Astrocyte (in vitro differentiated cells and primary cell): ENCODE data around the gene ADAM8. TPM values are rescaled to one million over a fixed set of nuclear protein-coding genes. Genes with fewer than 3 reads are reported as not detected.

Source experiments
- DNase-seq: peaks from one replicate; pipeline ENCODE4 v3.0.0-alpha.2; 2010; ENCODE audit warnings: low read depth
- FAIRE-seq: peaks from 2 replicates; lab custom pipeline; 2011; peaks lifted over from hg19 to GRCh38; lab: Jason Lieb, UNC
- H2AFZ ChIP-seq: 2 replicates; pipeline ENCODE4 v1.6.0; 2012; ENCODE audit warnings: low read depth, low read length, inconsistent platforms
- H3K27ac ChIP-seq: 2 replicates; pipeline ENCODE4 v1.5.1; 2011; ENCODE audit warnings: low read depth, low read length, inconsistent platforms
- H3K27me3 ChIP-seq: 2 replicates; pipeline ENCODE4 v1.6.0; 2011; ENCODE audit warnings: low read length, inconsistent platforms; ENCODE audit not compliant: insufficient read depth
- H3K36me3 ChIP-seq: 2 replicates; pipeline ENCODE4 v1.5.1; 2011; ENCODE audit warnings: low read length, inconsistent platforms; ENCODE audit not compliant: insufficient read depth
- H3K4me1 ChIP-seq: 2 replicates; pipeline ENCODE4 v1.5.1; 2011; ENCODE audit warnings: low read length, inconsistent platforms; ENCODE audit not compliant: insufficient read depth
- H3K4me2 ChIP-seq: 2 replicates; pipeline ENCODE4 v1.6.0; 2012; ENCODE audit warnings: low read length, inconsistent platforms
- H3K4me3 ChIP-seq: 2 replicates; pipeline ENCODE4 v1.5.1; 2011; ENCODE audit warnings: low read depth, mild to moderate bottlenecking, low read length, inconsistent platforms; ENCODE audit not compliant: insufficient read depth
- H3K79me2 ChIP-seq: 2 replicates; pipeline ENCODE4 v1.6.0; 2012; ENCODE audit warnings: mild to moderate bottlenecking, low read length, inconsistent platforms; ENCODE audit not compliant: insufficient read depth
- H3K9ac ChIP-seq: 2 replicates; pipeline ENCODE4 v1.6.0; 2012; ENCODE audit warnings: mild to moderate bottlenecking, low read length, inconsistent platforms
- H3K9me3 ChIP-seq: 2 replicates; pipeline ENCODE4 v1.5.1; 2012; ENCODE audit warnings: low read depth, mild to moderate bottlenecking, low read length, inconsistent platforms; ENCODE audit not compliant: insufficient read depth
- H4K20me1 ChIP-seq: 2 replicates; pipeline ENCODE4 v1.6.0; 2012; ENCODE audit warnings: low read length, inconsistent platforms; ENCODE audit not compliant: insufficient read depth
- H3K27ac Mint-ChIP-seq: one replicate; pipeline ENCODE4 v1.8.0; 2021; ENCODE audit warnings: mild to moderate bottlenecking, mixed read lengths; ENCODE audit not compliant: unreplicated experiment
- H3K27me3 Mint-ChIP-seq: one replicate; pipeline ENCODE4 v1.8.0; 2021; ENCODE audit warnings: low read depth, mixed read lengths; ENCODE audit not compliant: unreplicated experiment
- H3K36me3 Mint-ChIP-seq: one replicate; pipeline ENCODE4 v1.8.0; 2021; ENCODE audit warnings: low read depth, mixed read lengths; ENCODE audit not compliant: unreplicated experiment
- H3K4me1 Mint-ChIP-seq: one replicate; pipeline ENCODE4 v1.8.0; 2021; ENCODE audit warnings: low read depth, mixed read lengths; ENCODE audit not compliant: unreplicated experiment
- H3K4me3 Mint-ChIP-seq: one replicate; pipeline ENCODE4 v1.8.0; 2021; ENCODE audit warnings: mild to moderate bottlenecking, moderate library complexity, mixed read lengths; ENCODE audit not compliant: unreplicated experiment
- H3K9me3 Mint-ChIP-seq: one replicate; pipeline ENCODE4 v1.8.0; 2021; ENCODE audit warnings: mild to moderate bottlenecking, mixed read lengths; ENCODE audit not compliant: unreplicated experiment
- CTCF ChIP-seq: IDR thresholded peaks from 2 replicates; pipeline ENCODE4 v1.5.1; 2011; ENCODE audit warnings: low read depth, mild to moderate bottlenecking, inconsistent platforms, low read length, moderate library complexity; ENCODE audit not compliant: insufficient read depth
- EZH2 ChIP-seq: IDR thresholded peaks from 2 replicates; pipeline ENCODE4 v1.6.1; 2012; ENCODE audit warnings: mild to moderate bottlenecking, low read length, inconsistent platforms; ENCODE audit not compliant: insufficient read depth
- total RNA-seq: library from RNA; stranded (reverse); gene quantifications from 2 replicates; pipeline ENCODE4 v1.2.1, GENCODE V29; 2021

Gene ADAM8
- total RNA-seq, 1 donor from 2014 or later, result 4.6 TPM

GRCh38 chr10:133308421-133309099 lies 31.9 kb upstream of the ADAM8 start, which contains the start of the genes TUBGCP2 and ZNF511:
Gene TUBGCP2 (minus strand): TSS chr10:133308872. CDS start chr10:133302941, 5,931 bp downstream.
Gene ZNF511 (plus strand): TSS chr10:133308914. CDS start chr10:133308944, 30 bp downstream.
- H3K36me3 ChIP-seq, result no peaks in the 10 kb centered on the region
- peaks cover 15% of the 10 kb centered on the region for H3K4me1 ChIP-seq
- TF ChIP-seq CTCF (no peak), EZH2 (no peak)
- H3K4me1 Mint-ChIP-seq, result peaks cover 15% of the 10 kb centered on the region
- H3K27me3 Mint-ChIP-seq, result no peaks in the 10 kb centered on the region
- peak within 1 kb of the TSS; percentile 97 for H3K9ac ChIP-seq
- H3K36me3 Mint-ChIP-seq, result peaks cover 3% of the 10 kb centered on the region
- FAIRE-seq (no peak), DNase-seq (peak; percentile 70)
- peak within 1 kb of the TSS; percentile 100 for H3K27ac Mint-ChIP-seq
- peak within 1 kb of the TSS; percentile 90 for H2AFZ ChIP-seq
- peaks cover 54% of the 10 kb centered on the region for H4K20me1 ChIP-seq
- H3K4me2 ChIP-seq, result peak within 1 kb of the TSS; percentile 92
- H3K27me3 ChIP-seq, result no peaks in the 10 kb centered on the region
- no peaks in the 10 kb centered on the region for H3K9me3 Mint-ChIP-seq
- H3K9me3 ChIP-seq, result no peaks in the 10 kb centered on the region
- peak within 1 kb of the TSS; percentile 99 for H3K4me3 Mint-ChIP-seq
- H3K27ac ChIP-seq, result peak within 1 kb of the TSS; percentile 87
- peak within 1 kb of the TSS; percentile 88 for H3K4me3 ChIP-seq
- H3K79me2 ChIP-seq, result peaks cover 49% of the 10 kb centered on the region

- Mint-ChIP-seq H3K4me3 (peak overlapping the region; percentile 99), H3K27me3 (no peaks in the 10 kb centered on the region), H3K36me3 (peaks cover 3% of the 10 kb centered on the region), H3K9me3 (no peaks in the 10 kb centered on the region), H3K27ac (peak overlapping the region; percentile 100), H3K4me1 (peaks cover 15% of the 10 kb centered on the region)
- peak; percentile 62 for FAIRE-seq
- Histone ChIP-seq H3K4me1 (peaks cover 15% of the 10 kb centered on the region), H3K36me3 (no peaks in the 10 kb centered on the region), H4K20me1 (peaks cover 61% of the 10 kb centered on the region), H3K9me3 (no peaks in the 10 kb centered on the region), H3K4me2 (peak overlapping the region; percentile 92), H3K4me3 (peak overlapping the region; percentile 88), H3K9ac (peak overlapping the region; percentile 97), H3K79me2 (peaks cover 56% of the 10 kb centered on the region), H3K27me3 (no peaks in the 10 kb centered on the region), H3K27ac (peak overlapping the region; percentile 87), H2AFZ (peak overlapping the region; percentile 90)
- TF ChIP-seq CTCF, result peak; percentile 68
- no peak for TF ChIP-seq EZH2
- peak; percentile 38 for DNase-seq
These were observed 31.2 kb upstream of the ADAM8 start for GRCh38 chr10:133307776-133308420.
